HL-60/S4 treated with phorbol 12-myristate 13-acetate at 8.2 ng/mL for 4 days and 3 days (cell line): ENCODE results near the gene TMEM167B.
"Not testable (repeated sequence)": the region's sequence is repeated elsewhere in the genome, so short reads cannot be mapped to it uniquely, and the experiment has no call there.

Source experiments
- in situ Hi-C: fragments of 300-500 bp; cut with MboI; formaldehyde crosslinking; loops from 2 replicates; pipeline ENCODE4 v1.15.0; 2022; ENCODE audit warnings: low sequenced_read_pairs

Gene TMEM167B

GRCh38 chr1:109112056-109112651 lies 21.6 kb downstream of the TMEM167B start:
- in situ Hi-C loops, result loop anchor here (25.0 kb wide), 1 partner anchor 100 kb away; the partner anchor contains the start of gene SARS1

- in situ Hi-C loops, result loop anchor here (25.0 kb wide), 1 partner anchor 100 kb away; the partner anchor contains the start of gene SARS1
Observed at GRCh38 chr1:109112652-109113285, 22.2 kb downstream of the TMEM167B start.

GRCh38 chr1:109113590-109114341 lies 23.2 kb downstream of the TMEM167B start, which contains the start of gene ELAPOR1:
Gene ELAPOR1, plus strand, starts transcription at chr1:109114115. Its CDS starts 69 bp downstream, at chr1:109114184.
- in situ Hi-C loops, result loop anchor here (25.0 kb wide), 1 partner anchor 99 kb away; the partner anchor contains the start of gene SARS1

GRCh38 chr1:109114342-109114674 lies 23.7 kb downstream of the TMEM167B start:
- in situ Hi-C loops, result loop anchor here (25.0 kb wide), 1 partner anchor 98 kb away; the partner anchor contains the start of gene SARS1

GRCh38 chr1:109115685-109116084 lies 25.1 kb downstream of the TMEM167B start:
- in situ Hi-C loops, result loop anchor here (25.0 kb wide), 1 partner anchor 97 kb away; the partner anchor contains the start of gene SARS1

- in situ Hi-C loops, result loop anchor here (25.0 kb wide), 1 partner anchor 96 kb away; the partner anchor contains the start of gene SARS1
Observed at GRCh38 chr1:109116286-109116685, 25.7 kb downstream of the TMEM167B start.

GRCh38 chr1:109118089-109118488 lies 27.5 kb downstream of the TMEM167B start:
- in situ Hi-C loops, result loop anchor here (25.0 kb wide), 1 partner anchor 94 kb away; the partner anchor contains the start of gene SARS1

- in situ Hi-C loops, result loop anchor here (25.0 kb wide), 1 partner anchor 92 kb away; the partner anchor contains the start of gene SARS1
Observed at GRCh38 chr1:109120356-109120755, 29.8 kb downstream of the TMEM167B start.

GRCh38 chr1:109131059-109131458 lies 40.5 kb downstream of the TMEM167B start:
- in situ Hi-C loops, result no loop called here

- in situ Hi-C loops, result no loop called here
Observed at GRCh38 chr1:109131800-109132199, 41.2 kb downstream of the TMEM167B start.

GRCh38 chr1:109133002-109133706 lies 42.6 kb downstream of the TMEM167B start:
- in situ Hi-C loops, result no loop called here

GRCh38 chr1:109133815-109134214 lies 43.3 kb downstream of the TMEM167B start:
- in situ Hi-C loops, result no loop called here

- in situ Hi-C loops, result no loop called here
Observed at GRCh38 chr1:109134423-109134822, 43.9 kb downstream of the TMEM167B start.

- in situ Hi-C loops, result no loop called here
Observed at GRCh38 chr1:109135940-109136339, 45.4 kb downstream of the TMEM167B start.

- in situ Hi-C loops, result no loop called here
Observed at GRCh38 chr1:109136766-109137165, 46.2 kb downstream of the TMEM167B start.

GRCh38 chr1:109137958-109138357 lies 47.4 kb downstream of the TMEM167B start:
- in situ Hi-C loops, result no loop called here

GRCh38 chr1:109138358-109138757 lies 47.8 kb downstream of the TMEM167B start:
- in situ Hi-C loops, result no loop called here

- in situ Hi-C loops, result no loop called here
Observed at GRCh38 chr1:109140392-109140791, 49.8 kb downstream of the TMEM167B start.

- in situ Hi-C loops, result no loop called here
Observed at GRCh38 chr1:109142260-109142659, 51.7 kb downstream of the TMEM167B start.

- in situ Hi-C loops, result not testable (repeated sequence)
Observed at GRCh38 chr1:109142725-109143124, 52.2 kb downstream of the TMEM167B start.
